C4-2B (cell line): Measurements from ENCODE around the gene BCR.

ENCODE experiments used
- CTCF ChIP-seq: fragments of 450-650 bp; conservative IDR thresholded peaks from 2 replicates; pipeline ENCODE4 v1.5.1; 2017; ENCODE audit warnings: mild to moderate bottlenecking
- ZFX ChIP-seq: fragments of 450-650 bp; IDR thresholded peaks from 2 replicates; pipeline ENCODE4 v1.6.1; 2017

GRCh38 chr22:23253475-23254055 lies 73.3 kb downstream of the BCR start:
- no peak for TF ChIP-seq CTCF
- no peak for TF ChIP-seq ZFX
